ENCODE data around the gene CARNS1.

CARNS1 gene

GRCh38 chr11:67437082-67437808, 21.8 kb downstream of the CARNS1 start, which contains the start of gene PTPRCAP:
Gene PTPRCAP (minus strand): TSS chr11:67437682. CDS start chr11:67437619, 63 bp downstream.
- peak within 1 kb of the TSS; percentile 87 for H3K27ac ChIP-seq
- ChIA-PET CTCF (interaction anchor here (0.6 to 1.2 kb wide), 3 partner anchors 68 to 524 kb away, joined by 3 read pairs; partner anchors contain the start of gene PITPNM1), POLR2A (ENCODE audit: low non-redundant PET) (interaction anchor here (0.7 kb wide), 1 partner anchor 36 kb away, joined by 3 read pairs; no protein-coding TSS in a partner anchor)

DNA sequence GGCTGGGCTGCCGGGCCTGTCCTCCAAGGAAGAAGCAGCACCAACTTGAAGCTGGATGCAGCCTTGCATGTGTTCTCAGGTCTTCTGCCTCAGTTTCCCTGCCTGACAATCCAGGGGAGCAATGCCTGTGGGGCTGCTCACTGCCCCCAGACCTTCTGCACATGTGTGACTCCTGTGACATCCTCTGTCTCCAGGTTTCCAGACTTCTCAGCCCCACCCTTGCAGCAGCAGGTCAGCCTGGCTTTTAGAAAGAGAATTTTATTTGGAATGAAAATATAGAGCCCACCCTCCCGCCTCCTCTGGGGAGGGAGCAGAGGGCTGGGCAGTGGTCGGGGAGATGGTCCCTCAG, 22.3 kb downstream of the CARNS1 start:
- DNase-seq (ENCODE audit: low spot score): no peak
- TF ChIP-seq, protein P1, sequence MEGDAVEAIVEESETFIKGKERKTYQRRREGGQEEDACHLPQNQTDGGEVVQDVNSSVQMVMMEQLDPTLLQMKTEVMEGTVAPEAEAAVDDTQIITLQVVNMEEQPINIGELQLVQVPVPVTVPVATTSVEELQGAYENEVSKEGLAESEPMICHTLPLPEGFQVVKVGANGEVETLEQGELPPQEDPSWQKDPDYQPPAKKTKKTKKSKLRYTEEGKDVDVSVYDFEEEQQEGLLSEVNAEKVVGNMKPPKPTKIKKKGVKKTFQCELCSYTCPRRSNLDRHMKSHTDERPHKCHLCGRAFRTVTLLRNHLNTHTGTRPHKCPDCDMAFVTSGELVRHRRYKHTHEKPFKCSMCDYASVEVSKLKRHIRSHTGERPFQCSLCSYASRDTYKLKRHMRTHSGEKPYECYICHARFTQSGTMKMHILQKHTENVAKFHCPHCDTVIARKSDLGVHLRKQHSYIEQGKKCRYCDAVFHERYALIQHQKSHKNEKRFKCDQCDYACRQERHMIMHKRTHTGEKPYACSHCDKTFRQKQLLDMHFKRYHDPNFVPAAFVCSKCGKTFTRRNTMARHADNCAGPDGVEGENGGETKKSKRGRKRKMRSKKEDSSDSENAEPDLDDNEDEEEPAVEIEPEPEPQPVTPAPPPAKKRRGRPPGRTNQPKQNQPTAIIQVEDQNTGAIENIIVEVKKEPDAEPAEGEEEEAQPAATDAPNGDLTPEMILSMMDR (conservative IDR thresholded peaks at IDR 0.05; ENCODE audit: low read depth): no peak
- CTCF ChIA-PET: interaction anchor here (0.7 to 1.2 kb wide), 2 partner anchors 19 to 68 kb away, joined by 3 to 4 read pairs; partner anchors contain the start of gene PITPNM1
- POLR2A ChIA-PET (ENCODE audit: low non-redundant PET): no interaction called here
- H3K27ac ChIP-seq: peak overlapping the region; percentile 87

More at GRCh38 chr11:67437082-67437808, 21.8 kb downstream of the CARNS1 start, which contains the start of gene PTPRCAP:
- no peak for DNase-seq (ENCODE audit: low spot score)
- TF ChIP-seq, protein P1 (conservative IDR thresholded peaks at IDR 0.05; ENCODE audit: low read depth): no peak

DNA sequence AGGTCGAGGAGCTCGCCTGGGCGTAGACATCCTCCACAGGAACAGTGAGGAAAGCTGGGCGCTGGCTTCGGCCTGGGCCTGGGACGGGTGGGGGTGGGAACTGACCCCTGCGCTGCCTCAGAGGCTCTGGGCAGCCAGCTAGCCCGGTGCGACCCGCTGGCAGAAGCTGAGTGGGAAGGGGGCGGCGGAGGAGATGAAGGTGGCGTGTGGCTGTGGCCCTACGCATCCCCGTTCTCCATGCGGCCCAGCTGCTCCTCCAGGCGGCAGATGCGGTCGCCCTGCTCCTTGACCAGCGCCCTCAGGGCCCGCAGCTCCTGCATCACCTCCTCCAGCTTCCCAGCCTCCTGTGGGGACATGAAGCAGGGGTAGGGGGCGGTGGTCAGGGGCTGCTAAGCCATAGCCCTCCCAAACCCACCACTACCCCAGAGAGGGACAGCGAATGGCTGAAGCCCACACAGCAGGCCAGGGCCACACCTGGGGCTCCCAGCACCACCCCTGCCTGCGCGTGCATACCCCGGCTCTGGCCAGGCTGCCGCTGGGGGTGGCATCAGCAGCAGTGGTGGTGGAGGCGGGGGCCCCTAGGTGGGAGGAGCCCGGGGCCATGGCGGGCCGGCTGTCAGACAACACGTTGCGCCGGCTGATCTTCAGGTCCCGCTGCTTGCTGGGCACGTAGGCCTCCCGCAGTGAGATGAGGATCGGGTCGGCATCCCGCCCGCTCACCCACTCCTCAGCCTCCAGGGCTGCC, 22.9 kb downstream of the CARNS1 start:
- peak overlapping the region; percentile 87 for H3K27ac ChIP-seq
- TF ChIP-seq, protein P1 (conservative IDR thresholded peaks at IDR 0.05; ENCODE audit: low read depth): no peak
- CTCF ChIA-PET: interaction anchor here (0.7 to 1.2 kb wide), 3 partner anchors 15 to 67 kb away, joined by 3 to 4 read pairs (median 3); partner anchors contain the start of gene PITPNM1
- DNase-seq (ENCODE audit: low spot score): no peak
- POLR2A ChIA-PET (ENCODE audit: low non-redundant PET): no interaction called here

DNA sequence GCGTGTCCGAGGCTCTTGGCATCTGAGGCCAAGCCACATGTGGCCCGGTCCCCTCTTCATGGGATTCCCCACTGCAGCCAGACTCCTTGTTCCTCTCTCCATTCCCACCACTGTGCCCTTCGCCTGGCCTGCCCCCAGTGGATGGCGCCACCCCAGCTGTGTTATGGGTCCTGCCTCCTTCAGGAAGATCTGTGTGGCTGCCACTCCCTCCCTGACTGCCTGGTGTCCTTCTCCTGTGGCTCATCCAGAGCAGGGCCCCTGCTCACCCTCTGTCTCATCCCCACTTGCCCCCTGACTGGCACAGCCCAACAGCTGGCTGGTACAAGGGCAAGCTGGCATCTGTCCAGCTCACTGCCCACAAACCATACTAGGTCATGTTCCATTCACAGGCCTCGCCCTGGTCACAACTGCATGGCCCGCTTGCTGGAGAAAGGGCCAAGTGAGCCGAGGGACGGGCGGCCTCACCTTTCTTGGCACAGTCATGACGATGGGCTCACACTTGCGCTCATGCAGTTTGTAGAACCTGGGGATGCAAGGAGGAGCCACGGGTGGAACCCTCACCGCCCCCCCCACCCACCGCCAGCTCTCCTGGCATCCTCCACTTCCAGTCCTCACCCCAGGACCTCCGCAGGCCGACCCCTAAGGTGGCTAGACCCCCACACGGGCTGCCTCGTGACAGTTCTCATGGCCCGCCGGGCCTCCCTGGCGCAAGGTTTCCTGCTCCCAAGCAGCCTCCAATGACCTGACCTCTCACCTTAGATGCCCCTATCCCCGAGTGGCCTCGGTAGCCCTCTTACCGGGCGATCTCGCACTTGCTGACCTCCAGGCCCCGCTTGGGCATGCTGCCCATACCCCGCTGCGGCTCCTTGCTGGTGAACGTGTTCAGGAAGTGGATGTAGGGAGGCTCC, 24.1 kb downstream of the CARNS1 start:
- no peak for DNase-seq (ENCODE audit: low spot score)
- ChIA-PET CTCF (interaction anchor here (0.5 to 1.1 kb wide), 5 partner anchors 9 to 379 kb away, joined by 3 to 4 read pairs (median 4); partner anchors contain the start of gene TMEM134), POLR2A (ENCODE audit: low non-redundant PET) (no interaction called here)
- peak overlapping the region; percentile 87 for H3K27ac ChIP-seq
- TF ChIP-seq, protein P1 (conservative IDR thresholded peaks at IDR 0.05; ENCODE audit: low read depth): no peak

- TF ChIP-seq, protein P1 (conservative IDR thresholded peaks at IDR 0.05; ENCODE audit: low read depth): no peak
- no peak for DNase-seq (ENCODE audit: low spot score)
- POLR2A ChIA-PET (ENCODE audit: low non-redundant PET): no interaction called here
- CTCF ChIA-PET: interaction anchor here (0.6 to 0.7 kb wide), 2 partner anchors 29 to 380 kb away, joined by 3 to 4 read pairs; no protein-coding TSS in a partner anchor
- peak overlapping the region; percentile 87 for H3K27ac ChIP-seq
Observed at GRCh38 chr11:67440229-67441097, 25.0 kb downstream of the CARNS1 start.
